Measurements from ENCODE around the gene BOLA1.
"Not testable (repeated sequence)": the region's sequence is repeated elsewhere in the genome, so short reads cannot be mapped to it uniquely, and the experiment has no call there.

The BOLA1 gene

DNA sequence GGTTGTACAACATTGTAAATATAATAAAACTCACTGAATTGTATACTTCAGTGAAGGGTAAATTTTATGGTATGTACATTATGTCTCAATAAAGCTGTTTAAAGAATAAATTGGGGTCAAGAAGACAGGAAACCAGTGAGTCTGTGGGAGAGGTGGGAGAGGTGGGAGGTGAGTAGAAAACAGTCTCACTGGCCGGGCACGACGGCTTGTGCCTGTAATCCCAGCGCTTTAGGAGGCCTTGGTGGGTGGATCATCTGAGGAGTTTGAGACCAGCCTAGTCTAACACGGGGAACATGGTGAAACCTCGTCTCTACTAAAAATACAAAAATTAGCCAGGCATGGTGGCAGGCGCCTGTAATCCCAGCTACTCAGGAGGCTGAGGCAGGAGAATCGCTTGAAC, 33.1 kb downstream of the BOLA1 start:
- DNase-seq = no peak

DNA sequence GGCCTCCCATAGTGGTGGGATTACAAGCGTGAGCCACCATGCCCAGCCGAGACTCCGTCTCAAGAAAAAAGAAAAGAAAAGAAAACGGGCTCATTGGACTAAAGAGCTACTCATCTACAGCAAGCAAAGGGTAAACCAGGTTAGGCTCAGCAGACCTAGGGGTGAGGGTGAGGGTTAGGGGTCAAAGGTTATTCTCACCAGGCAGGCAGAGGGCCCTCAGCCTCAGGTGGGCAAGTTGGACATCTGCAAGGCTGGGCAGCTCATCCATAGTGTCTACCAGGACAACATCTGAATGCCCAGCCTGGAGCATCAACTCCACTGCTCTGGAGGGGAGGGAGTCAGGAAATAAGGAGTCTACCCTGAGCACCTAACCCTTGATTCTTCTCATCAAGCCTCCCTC, 33.8 kb downstream of the BOLA1 start:
- DNase-seq = no peak

DNA sequence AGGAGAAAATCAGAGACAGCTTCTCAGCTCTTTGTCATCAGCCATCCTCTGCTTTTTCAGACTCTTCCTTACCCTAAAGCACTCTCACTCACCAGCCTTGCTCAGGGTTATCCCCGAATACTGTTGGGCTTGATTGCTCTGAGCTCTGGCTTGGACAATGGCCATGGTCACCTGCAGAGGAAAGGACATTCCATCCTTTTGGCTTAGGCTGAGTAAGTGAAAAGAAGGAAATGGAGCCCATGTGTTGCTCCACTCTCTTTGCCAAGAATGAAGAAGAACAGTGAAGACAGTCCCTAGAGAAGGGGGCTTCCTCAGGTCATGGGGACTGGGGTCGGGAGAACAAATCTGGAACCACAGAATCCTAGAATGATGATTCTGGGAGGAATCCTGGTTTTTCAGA, 35.0 kb downstream of the BOLA1 start:
- DNase-seq = no peak

DNA sequence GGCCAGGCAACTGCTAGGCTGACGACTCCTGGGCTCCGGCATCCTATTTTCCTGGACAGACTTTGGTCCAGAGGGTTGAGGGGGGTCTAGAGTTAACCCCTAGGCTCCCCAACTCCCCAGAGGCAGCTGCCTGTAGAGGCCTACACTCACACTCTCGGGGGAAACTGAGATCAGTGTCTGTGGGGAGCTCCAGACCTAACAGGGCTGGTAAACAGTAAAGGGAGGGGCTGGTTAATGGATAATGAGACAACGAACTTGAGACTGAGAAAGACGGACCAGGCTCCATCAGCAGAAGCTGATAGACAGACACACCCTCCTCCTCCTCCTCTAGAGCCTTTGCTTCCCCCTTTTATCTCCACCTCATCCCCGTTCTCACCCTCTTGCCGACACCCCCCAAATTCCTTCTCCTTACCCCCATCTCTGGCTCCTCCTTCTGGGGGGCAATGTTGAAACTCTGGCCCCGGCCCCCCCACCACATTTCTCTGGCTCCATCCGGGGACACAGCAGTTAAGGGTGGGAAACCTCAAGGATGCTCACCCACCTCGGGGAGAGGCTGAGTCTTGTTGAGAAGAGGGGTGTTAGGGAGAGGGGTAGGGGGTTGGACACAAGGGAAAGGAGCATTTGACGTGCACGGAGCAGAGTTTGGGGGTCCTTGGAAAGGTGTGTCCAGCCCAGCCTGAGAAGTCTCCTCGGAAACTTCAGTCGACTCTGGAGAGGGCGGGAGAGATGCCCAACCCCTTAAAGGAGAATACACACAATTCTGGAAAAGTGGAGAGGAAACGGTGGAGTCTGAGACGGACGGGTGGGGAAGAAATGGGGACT, 37.0 kb downstream of the BOLA1 start, which contains the start of gene MTMR11:
MTMR11 (minus strand) TSS at position 710 of the 822 bp plus-strand sequence; CDS start at position 478, 232 bp downstream.
- DNase-seq = no peak

DNA sequence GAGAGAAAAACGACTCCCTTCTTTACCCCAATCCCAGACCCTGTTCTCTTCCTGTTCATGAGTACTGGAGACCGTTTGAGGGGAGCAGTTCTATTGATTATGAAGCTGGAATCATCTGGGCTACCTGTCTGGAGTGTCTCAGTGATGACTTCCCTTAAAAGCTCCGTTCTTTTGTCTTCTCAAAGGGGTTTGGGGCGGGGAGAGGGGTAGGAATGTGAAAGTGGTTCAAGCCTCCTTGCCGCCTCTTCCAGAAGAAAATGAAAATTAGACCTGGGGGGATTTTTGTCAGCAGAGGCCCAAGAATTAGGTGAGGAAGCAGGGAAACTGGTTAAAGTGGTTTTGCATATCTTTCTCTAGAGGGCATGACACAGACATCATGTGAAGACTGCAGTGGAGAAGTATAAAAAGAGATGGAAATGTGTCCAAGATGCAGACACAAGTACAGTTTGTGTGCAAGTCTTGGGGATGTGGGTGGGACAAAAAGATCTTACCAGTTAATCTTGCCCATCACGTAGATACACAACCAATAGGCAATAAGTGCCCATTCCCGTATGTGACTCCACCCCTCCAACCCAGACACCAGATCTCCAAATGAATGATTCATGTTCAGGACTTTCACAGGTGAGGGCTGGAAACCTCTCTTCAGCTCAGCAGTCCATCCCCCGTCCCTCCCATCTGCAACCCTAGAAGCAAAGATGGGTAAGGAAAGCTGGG, 37.8 kb downstream of the BOLA1 start:
- DNase-seq = peak; percentile 29 to 73

DNA sequence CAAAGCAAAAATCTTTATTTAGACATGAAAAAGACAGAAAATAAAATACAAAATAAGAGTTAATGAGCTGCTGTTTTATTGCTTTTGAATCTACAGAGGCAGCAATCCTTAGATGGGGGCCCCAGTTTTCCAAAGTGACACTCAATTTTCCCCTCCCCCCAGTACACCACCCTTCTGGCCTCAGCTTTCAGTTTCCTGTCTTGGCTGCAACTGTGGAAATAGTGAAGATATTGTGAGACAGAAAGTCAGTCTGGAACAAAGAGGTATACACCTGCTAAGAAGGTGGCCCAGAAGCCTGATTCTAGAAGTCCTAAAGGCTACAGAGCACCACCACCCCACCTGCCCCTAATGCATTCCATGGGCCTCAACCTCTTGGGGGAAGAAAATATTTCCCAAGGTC, 38.4 kb downstream of the BOLA1 start:
- DNase-seq = no peak

DNA sequence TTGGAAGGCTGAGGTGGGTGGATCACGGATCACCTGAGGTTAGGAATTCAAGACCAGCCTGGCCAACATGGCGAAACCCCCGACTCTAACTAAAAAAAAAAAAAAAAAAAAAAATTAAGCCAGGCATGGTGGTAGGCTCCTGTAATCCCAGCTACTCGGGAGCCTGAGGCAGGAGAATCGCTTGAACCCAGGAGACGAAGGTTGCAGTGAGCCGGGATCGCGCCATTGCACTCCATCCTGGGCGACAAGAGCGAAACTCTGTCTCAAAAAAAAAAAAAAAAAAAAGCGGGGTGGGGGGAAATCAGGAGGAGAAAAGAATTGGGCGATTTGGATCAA, 39.3 kb downstream of the BOLA1 start:
- DNase-seq = not testable (repeated sequence)

DNA sequence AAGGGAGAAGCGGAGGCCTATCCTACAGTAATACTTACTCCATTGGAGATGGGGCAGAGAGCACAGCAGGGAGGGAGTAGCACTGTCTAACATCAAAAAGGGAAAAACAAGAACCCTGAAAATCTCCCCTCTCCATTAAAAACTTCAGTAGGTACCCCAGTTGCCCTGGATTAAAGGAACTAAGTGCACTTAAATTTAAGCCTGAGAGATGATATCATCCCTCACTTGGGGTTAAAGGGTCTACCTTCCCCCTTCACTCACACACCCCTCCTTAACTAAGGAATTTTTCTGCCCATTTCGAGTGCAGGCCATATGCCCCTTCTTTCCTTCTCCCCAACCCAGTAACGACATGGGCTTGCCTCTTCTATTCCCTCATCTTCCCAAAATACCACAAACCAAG, 41.1 kb downstream of the BOLA1 start:
- DNase-seq = no peak

DNA sequence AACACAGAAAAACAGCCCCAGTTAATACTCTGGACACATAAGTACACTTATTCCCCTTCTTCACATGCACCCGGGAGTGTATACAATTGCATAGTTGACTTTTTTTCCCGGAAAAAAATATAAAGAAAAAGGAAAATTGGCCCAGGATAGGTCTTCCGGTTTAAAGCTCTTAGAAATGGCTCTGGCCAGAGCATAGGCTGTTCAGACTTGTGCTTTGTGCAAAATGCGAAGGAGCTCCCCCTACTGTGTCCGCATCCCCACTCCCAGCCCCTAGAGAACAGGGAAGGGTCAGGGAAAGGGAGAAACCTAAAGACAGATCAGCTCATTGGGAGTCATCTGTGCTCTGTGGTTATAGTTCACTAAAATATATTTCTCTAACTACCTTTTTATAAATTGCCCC, 42.8 kb downstream of the BOLA1 start:
- DNase-seq = no peak

DNA sequence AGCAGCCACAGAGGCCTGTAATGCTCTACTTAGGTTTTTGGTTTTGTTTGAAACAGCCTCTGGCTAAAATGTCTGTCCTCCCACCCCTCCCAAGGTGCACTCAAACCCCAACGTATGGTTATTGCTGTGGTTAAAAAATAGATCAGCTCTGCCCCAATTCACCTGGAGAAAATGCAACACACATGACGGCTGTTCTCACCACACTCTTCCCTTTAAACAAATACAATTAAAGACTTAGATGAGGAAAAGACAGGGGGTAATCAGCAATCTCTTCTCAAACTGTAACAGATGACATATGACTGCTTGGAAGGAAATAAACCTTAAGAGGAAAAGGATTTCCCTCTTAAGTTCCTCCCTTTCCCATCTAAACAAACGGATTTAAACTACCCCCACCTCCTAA, 43.5 kb downstream of the BOLA1 start:
- no peak for DNase-seq

DNA sequence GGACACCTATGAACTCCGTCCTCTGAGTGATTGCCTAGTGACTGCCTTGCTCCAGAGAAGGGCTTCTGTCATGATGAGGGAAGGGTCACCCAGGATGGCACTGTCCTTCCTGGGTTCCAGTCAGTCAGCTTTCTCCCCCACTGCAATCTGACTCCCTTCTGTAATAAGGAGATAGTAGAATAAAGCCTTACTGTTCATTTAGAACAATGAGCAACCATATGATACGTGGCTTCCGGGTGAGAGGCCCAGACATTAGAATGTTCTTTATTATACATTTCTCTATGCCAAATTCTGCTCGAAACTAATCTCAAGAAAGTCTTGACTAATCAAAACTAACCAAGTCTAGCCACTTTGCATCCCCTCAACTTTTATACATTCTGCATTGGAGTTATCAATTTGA, 45.8 kb downstream of the BOLA1 start:
- no peak for DNase-seq

DNA sequence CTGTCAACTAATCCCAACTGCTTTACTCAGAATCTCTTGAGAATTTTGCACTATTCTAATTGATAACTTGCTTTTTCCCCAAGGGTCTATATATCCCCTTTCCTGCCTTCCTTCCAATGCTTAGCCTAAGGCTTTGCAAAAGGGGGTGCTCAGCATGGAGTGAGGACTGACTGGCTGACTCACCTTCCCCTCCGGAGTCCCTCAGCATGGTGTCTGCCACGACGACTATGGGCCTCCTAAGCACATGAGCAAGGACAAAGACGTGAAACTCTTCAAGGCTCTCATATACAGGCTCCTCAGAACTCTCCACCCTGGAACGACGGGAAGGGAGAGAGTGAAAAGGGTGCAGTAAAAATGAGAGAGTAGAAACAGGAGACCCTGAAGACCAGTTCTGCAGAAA, 50.5 kb downstream of the BOLA1 start:
- no peak for DNase-seq

All from inflammatory macrophage treated with lipopolysaccharide for 1 hour (primary cell).